ENCODE data around the gene ATXN1. TPM values are rescaled to one million over a fixed set of nuclear protein-coding genes. Genes with fewer than 3 reads are reported as not detected.

The ATXN1 gene
- total RNA-seq, 1 experiment from 2014 or later, result 5.6 TPM

GRCh38 chr6:16746812-16747211 is 14.4 kb downstream of the ATXN1 start:
- no peaks in the 10 kb centered on the region for H3K27me3 ChIP-seq (ENCODE audit: insufficient read depth, low read length)
- no peaks in the 10 kb centered on the region for H3K79me2 ChIP-seq (ENCODE audit: insufficient read depth, low read length)
- H2AK5ac ChIP-seq (ENCODE audit: insufficient read length, low read length), result no peak overlapping the region
- Mint-ChIP-seq H3K27ac (no peak overlapping the region), H3K36me3 (ENCODE audit: insufficient read depth in 1 of 3, low read depth in 3 of 3) (no peaks in the 10 kb centered on the region), H3K27me3 (ENCODE audit: low read depth) (no peaks in the 10 kb centered on the region), H3K9me3 (no peaks in the 10 kb centered on the region; a peak in 1 of 5 replicates), H3K4me1 (peaks cover 17 to 20% of the 10 kb centered on the region in 2 experiments), H3K4me3 (no peak overlapping the region)
- H3K4ac ChIP-seq (ENCODE audit: low read depth, low read length), result no peak overlapping the region
- no peak overlapping the region for H3K9ac ChIP-seq (ENCODE audit: extremely low read depth, insufficient read length, low read length)
- H3K4me1 ChIP-seq (ENCODE audit: insufficient read depth, low read length), result peaks cover 2% of the 10 kb centered on the region; the same call in 1 of the 2 replicates
- H4K20me1 ChIP-seq (ENCODE audit: control insufficient read depth, insufficient read depth, insufficient read length), result no peaks in the 10 kb centered on the region
- no peak overlapping the region for H4K5ac ChIP-seq (ENCODE audit: insufficient read length, low read depth, low read length)
- no peak overlapping the region for H3K4me2 ChIP-seq (ENCODE audit: insufficient read depth, insufficient read length, low read length)
- no peak overlapping the region for H3K14ac ChIP-seq (ENCODE audit: insufficient read depth, low read length)
- H2BK20ac ChIP-seq (ENCODE audit: low read depth, low read length, poor library complexity, severe bottlenecking), result no peak overlapping the region
- H2BK12ac ChIP-seq (ENCODE audit: insufficient read length, low read depth, low read length), result no peak overlapping the region
- H3K79me1 ChIP-seq (ENCODE audit: insufficient read depth, low read depth, low read length, poor library complexity, severe bottlenecking), result no peaks in the 10 kb centered on the region
- WGBS (ENCODE audit: extremely low coverage, insufficient read length, low lambda C conversion rate), result no CpG with 5 or more reads among the region's 3 CpGs
- DNase-seq, result no peak
- H2BK5ac ChIP-seq (ENCODE audit: insufficient read length, low read length), result no peak overlapping the region
- no peak overlapping the region for H4K91ac ChIP-seq (ENCODE audit: insufficient read length, low read depth, low read length)
- no peak for TF ChIP-seq CTCF (conservative IDR thresholded peaks at IDR 0.05)
- no peak overlapping the region for H3T11ph ChIP-seq (ENCODE audit: low read length)
- H2BK15ac ChIP-seq (ENCODE audit: low read depth, low read length), result no peak overlapping the region
- H3K18ac ChIP-seq (ENCODE audit: insufficient read length, low read depth, low read length), result no peak overlapping the region
- H3K27ac ChIP-seq (ENCODE audit: insufficient read length, low read depth, low read length), result no peak overlapping the region
- H4K8ac ChIP-seq (replicated peaks; ENCODE audit: insufficient read length, low read depth, low read length), result no peak overlapping the region
- no peak overlapping the region for H3K56ac ChIP-seq (ENCODE audit: insufficient read length, low read depth, low read length)
- H3K23ac ChIP-seq (ENCODE audit: insufficient read length, low read depth, low read length), result no peak overlapping the region
- no peaks in the 10 kb centered on the region for H3K9me3 ChIP-seq (ENCODE audit: control insufficient read depth, low read depth, low read length)
- H2BK120ac ChIP-seq (ENCODE audit: low read depth, low read length, poor library complexity, severe bottlenecking), result no peak overlapping the region
- no peaks in the 10 kb centered on the region for H3K23me2 ChIP-seq (ENCODE audit: insufficient read length, low read depth, low read length, poor library complexity, severe bottlenecking)
- H2AFZ ChIP-seq (ENCODE audit: low read length), result no peak overlapping the region
